PC-3 (cell line): ENCODE measurements around the gene CACNG5. TPM values are rescaled to one million over a fixed set of nuclear protein-coding genes. Genes with fewer than 3 reads are reported as not detected.

Experiments
- ATAC-seq: fragments of 200-7000 bp; cut with Tn5 transposase; 2 replicates; pipeline ENCODE4 v1.9.1; 2020; ENCODE audit warnings: mild to moderate bottlenecking, moderate library complexity
- BruUV-seq: library from RNA; stranded (reverse); fragments of 400-500 nt; replicated peaks from 2 replicates; lab custom pipeline; 2021; lab: Mats Ljungman, UMichigan
- CTCF ChIA-PET: fragments of 300-600 bp; sonication (Branson Sonifier 250); formaldehyde crosslinking; loops from one replicate; lab custom pipeline; 2022; ENCODE audit warnings: antibody characterized with exemption; lab: Charles Lee
- POLR2A ChIA-PET: fragments of 300-600 bp; sonication (Branson Sonifier 250); formaldehyde crosslinking; loops from one replicate; lab custom pipeline; 2022; ENCODE audit warnings: antibody characterized with exemption; ENCODE audit not compliant: unreplicated experiment; lab: Charles Lee
- DNase-seq: peaks from one replicate; pipeline ENCODE4 v3.0.0-alpha.2; 2015
- H2AFZ ChIP-seq: fragments of 300-600 bp; sonication (generic); 2 replicates; pipeline ENCODE4 v1.6.0; 2016; ENCODE audit warnings: antibody characterized with exemption, low read length
- H3F3A ChIP-seq: fragments of 300-600 bp; sonication (generic); one replicate; pipeline ENCODE4 v1.6.0; 2017; ENCODE audit warnings: antibody characterized with exemption, low read length, control low read depth, mild to moderate bottlenecking; ENCODE audit not compliant: unreplicated experiment
- H3K27ac ChIP-seq: fragments of 300-600 bp; sonication (generic); 2 replicates; pipeline ENCODE4 v1.5.1; 2016; ENCODE audit warnings: mild to moderate bottlenecking, low read length
- H3K27me3 ChIP-seq: fragments of 300-600 bp; sonication (generic); 2 replicates; pipeline ENCODE4 v1.6.1; 2016; ENCODE audit warnings: low read length, mixed read lengths
- H3K36me3 ChIP-seq: fragments of 300-600 bp; sonication (generic); 2 replicates; pipeline ENCODE4 v1.6.1; 2016; ENCODE audit warnings: low read depth, mixed run types, low read length, mixed read lengths
- H3K4me1 ChIP-seq: fragments of 300-600 bp; sonication (generic); 2 replicates; pipeline ENCODE4 v1.5.1; 2016; ENCODE audit warnings: low read length; ENCODE audit not compliant: insufficient read depth
- H3K4me2 ChIP-seq: fragments of 300-600 bp; sonication (generic); 2 replicates; pipeline ENCODE4 v1.6.0; 2016; ENCODE audit warnings: low read length
- H3K4me3 ChIP-seq: fragments of 300-600 bp; sonication (generic); 2 replicates; pipeline ENCODE4 v1.5.1; 2016; ENCODE audit warnings: mild to moderate bottlenecking, low read length, mixed read lengths
- H3K79me2 ChIP-seq: fragments of 300-600 bp; sonication (generic); 2 replicates; pipeline ENCODE4 v1.6.1; 2017; ENCODE audit warnings: low read length, mixed read lengths
- H3K9ac ChIP-seq: fragments of 300-600 bp; sonication (generic); 2 replicates; pipeline ENCODE4 v1.6.0; 2016; ENCODE audit warnings: mild to moderate bottlenecking, low read length
- H3K9me2 ChIP-seq: fragments of 300-600 bp; sonication (generic); replicated peaks from 2 replicates; pipeline ENCODE4 v1.6.1; 2016; ENCODE audit warnings: mixed run types, low read length, mixed read lengths
- H3K9me3 ChIP-seq: fragments of 300-600 bp; sonication (generic); 2 replicates; pipeline ENCODE4 v1.6.1; 2016; ENCODE audit warnings: low read length, mixed read lengths
- H4K20me1 ChIP-seq: fragments of 300-600 bp; sonication (generic); 2 replicates; pipeline ENCODE4 v1.6.1; 2016; ENCODE audit warnings: low read length, mixed read lengths
- CTCF ChIP-seq: fragments of 300-600 bp; sonication (generic); conservative IDR thresholded peaks from 2 replicates; pipeline ENCODE4 v1.5.1; 2017; ENCODE audit warnings: antibody characterized with exemption, low read depth, mild to moderate bottlenecking, low read length
- EZH2 ChIP-seq: fragments of 300-600 bp; sonication (generic); IDR thresholded peaks from one replicate; pipeline ENCODE4 v1.6.1; 2017; ENCODE audit warnings: antibody characterized with exemption, mild to moderate bottlenecking, low read length; ENCODE audit not compliant: unreplicated experiment
- EZH2phosphoT487 ChIP-seq: fragments of 300-600 bp; sonication (generic); IDR thresholded peaks from 2 replicates; pipeline ENCODE4 v1.6.1; 2018; ENCODE audit warnings: mild to moderate bottlenecking, antibody characterized with exemption, low read length, borderline replicate concordance
- intact Hi-C: fragments of 100-400 bp; cut with micrococcal nuclease; formaldehyde crosslinking; loops from 2 replicates; pipeline ENCODE4 v1.9.0; 2023
- microRNA-seq: library from miRNA; unstranded; fragments of <30 nt; microRNA quantifications from one replicate; pipeline ENCODE4 v1.1.0, GENCODE V29; 2020; ENCODE audit not compliant: unreplicated experiment
- total RNA-seq: library from RNA; depleted of rRNA; stranded (reverse); fragments of >200 nt; gene quantifications from 2 replicates; pipeline ENCODE4 v1.2.3, GENCODE V29; 2014; rRNA removed

The CACNG5 gene
- total RNA-seq, 1 experiment from 2014 or later = not detected

- Histone ChIP-seq H3K9me3 (no peaks in the 10 kb centered on the region), H3K4me3 (no peak overlapping the region), H3K4me1 (no peaks in the 10 kb centered on the region), H4K20me1 (no peaks in the 10 kb centered on the region), H3K27ac (no peak overlapping the region), H3K4me2 (no peak overlapping the region), H3K27me3 (peaks cover 3% of the 10 kb centered on the region; the same call in 1 of the 2 replicates), H3K9me2 (no peaks in the 10 kb centered on the region), H3K36me3 (no peaks in the 10 kb centered on the region), H3F3A (no peaks in the 10 kb centered on the region), H2AFZ (no peak overlapping the region), H3K79me2 (no peaks in the 10 kb centered on the region), H3K9ac (no peak overlapping the region)
- POLR2A ChIA-PET = no interaction called here
- CTCF ChIA-PET = no interaction called here
- TF ChIP-seq EZH2phosphoT487 = no peak
- no peak for TF ChIP-seq CTCF
- no peak for TF ChIP-seq EZH2
- ATAC-seq (no peak), DNase-seq (no peak)
- no TSS peak for BruUV-seq
- intact Hi-C loops = no loop called here
Measured at GRCh38 chr17:66932311-66932710, 97.4 kb downstream of the CACNG5 start.

- DNase-seq (no peak), ATAC-seq (no peak)
- H3K36me3 ChIP-seq = no peaks in the 10 kb centered on the region
- no peaks in the 10 kb centered on the region for H3K79me2 ChIP-seq
- no peak overlapping the region for H3K9ac ChIP-seq
- no peaks in the 10 kb centered on the region for H3K9me3 ChIP-seq
- H4K20me1 ChIP-seq = no peaks in the 10 kb centered on the region
- BruUV-seq = no TSS peak
- H3K27ac ChIP-seq = no peak overlapping the region
- no peak overlapping the region for H3K4me3 ChIP-seq
- intact Hi-C loops = no loop called here
- H3K27me3 ChIP-seq = no peaks in the 10 kb centered on the region
- H2AFZ ChIP-seq = no peak overlapping the region
- H3K9me2 ChIP-seq = no peaks in the 10 kb centered on the region
- no peak overlapping the region for H3K4me2 ChIP-seq
- no peaks in the 10 kb centered on the region for H3F3A ChIP-seq
- no peak for TF ChIP-seq EZH2
- no peak for TF ChIP-seq EZH2phosphoT487
- TF ChIP-seq CTCF = no peak
- POLR2A ChIA-PET = no interaction called here
- no peaks in the 10 kb centered on the region for H3K4me1 ChIP-seq
- CTCF ChIA-PET = interaction anchor here (0.6 to 0.7 kb wide), 2 partner anchors 18 to 125 kb away, joined by 3 to 5 read pairs; no protein-coding TSS in a partner anchor
Measured at GRCh38 chr17:66934040-66934439, 99.1 kb downstream of the CACNG5 start.

Small RNAs within 50 kb of the gene (microRNA-seq; reads per million reads assigned to microRNA genes)
- not detected for gene MIR634

Other genes starting within 250 kb of the CACNG5 start
- 1.7 and 2.4 TPM in 2 replicates for gene CACNG4, start 129.6 kb downstream of the CACNG5 start, total RNA-seq
- gene CACNG1, start 209.4 kb downstream of the CACNG5 start, total RNA-seq = not detected in 2 replicates